Osteocyte (in vitro differentiated cells): ENCODE measurements around the gene USP3. TPM values are rescaled to one million over a fixed set of nuclear protein-coding genes. Genes with fewer than 3 reads are reported as not detected.
A peak's percentile ranks its signal among the peaks of the same experiment; 100 is the strongest.

ENCODE experiments used
- DNase-seq: peaks from one replicate; pipeline ENCODE4 v3.0.0; 2021; ENCODE audit warnings: mixed read lengths; ENCODE audit not compliant: unreplicated experiment; ENCODE audit errors: extremely low spot score
- H3K27ac Mint-ChIP-seq: one replicate; pipeline ENCODE4 v1.8.0; 2021; ENCODE audit warnings: mild to moderate bottlenecking, mixed read lengths; ENCODE audit not compliant: unreplicated experiment
- H3K27me3 Mint-ChIP-seq: one replicate; pipeline ENCODE4 v1.8.0; 2021; ENCODE audit warnings: mixed read lengths; ENCODE audit not compliant: unreplicated experiment
- H3K36me3 Mint-ChIP-seq: one replicate; pipeline ENCODE4 v1.8.0; 2021; ENCODE audit warnings: mixed read lengths; ENCODE audit not compliant: unreplicated experiment
- H3K4me1 Mint-ChIP-seq: one replicate; pipeline ENCODE4 v1.8.0; 2021; ENCODE audit warnings: mixed read lengths; ENCODE audit not compliant: unreplicated experiment
- H3K4me3 Mint-ChIP-seq: one replicate; pipeline ENCODE4 v1.8.0; 2021; ENCODE audit warnings: mild to moderate bottlenecking, moderate library complexity, mixed read lengths; ENCODE audit not compliant: unreplicated experiment
- H3K9me3 Mint-ChIP-seq: one replicate; pipeline ENCODE4 v1.8.0; 2021; ENCODE audit warnings: mixed read lengths; ENCODE audit not compliant: unreplicated experiment
- CTCF ChIP-seq: fragments of 200-600 bp; sonication (generic); IDR thresholded peaks from 2 replicates; pipeline ENCODE4 v1.5.0; 2021; ENCODE audit warnings: antibody characterized with exemption, mild to moderate bottlenecking, moderate library complexity
- total RNA-seq: library from RNA; stranded (reverse); gene quantifications from 2 replicates; pipeline ENCODE4 v1.2.1, GENCODE V29; 2021

Gene USP3
- total RNA-seq, 1 donor from 2014 or later: 41.2 TPM

GRCh38 chr15:63497642-63498467, 6.5 kb upstream of the USP3 start:
- peaks cover 24% of the 10 kb centered on the region for H3K27me3 Mint-ChIP-seq
- no peak overlapping the region for H3K4me3 Mint-ChIP-seq
- no peaks in the 10 kb centered on the region for H3K9me3 Mint-ChIP-seq
- no peak for DNase-seq
- TF ChIP-seq CTCF: no peak
- no peaks in the 10 kb centered on the region for H3K36me3 Mint-ChIP-seq
- H3K4me1 Mint-ChIP-seq: peaks cover 27% of the 10 kb centered on the region
- H3K27ac Mint-ChIP-seq: no peak overlapping the region

DNA sequence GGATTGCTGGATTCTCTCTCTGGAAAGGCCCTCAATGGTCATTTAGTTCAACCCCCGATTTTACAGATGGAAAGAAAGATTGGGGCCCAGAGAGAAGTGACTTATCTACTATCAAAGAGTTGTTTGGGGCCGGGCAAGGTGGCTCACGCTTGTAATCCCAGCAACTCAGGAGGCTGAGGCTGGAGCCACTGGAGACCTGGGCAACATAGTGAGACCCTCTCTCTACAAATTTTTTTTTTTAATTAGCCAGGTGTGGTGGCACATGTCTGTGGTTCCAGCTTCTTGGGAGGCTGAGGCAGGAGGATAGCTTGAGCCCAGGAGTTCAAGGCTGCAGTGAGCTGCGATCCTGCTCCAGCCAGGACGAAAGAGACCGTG, 5.2 kb upstream of the USP3 start:
- Mint-ChIP-seq H3K27ac (no peak overlapping the region), H3K9me3 (no peaks in the 10 kb centered on the region), H3K36me3 (no peaks in the 10 kb centered on the region), H3K27me3 (peaks cover 16% of the 10 kb centered on the region), H3K4me3 (no peak overlapping the region), H3K4me1 (peaks cover 36% of the 10 kb centered on the region)
- DNase-seq: no peak
- TF ChIP-seq CTCF: no peak

- Mint-ChIP-seq H3K36me3 (no peaks in the 10 kb centered on the region), H3K4me1 (peaks cover 36% of the 10 kb centered on the region), H3K27ac (no peak overlapping the region), H3K9me3 (no peaks in the 10 kb centered on the region), H3K27me3 (peaks cover 16% of the 10 kb centered on the region), H3K4me3 (no peak overlapping the region)
- no peak for TF ChIP-seq CTCF
- no peak for DNase-seq
These were observed 4.8 kb upstream of the USP3 start for GRCh38 chr15:63499611-63500010.

DNA sequence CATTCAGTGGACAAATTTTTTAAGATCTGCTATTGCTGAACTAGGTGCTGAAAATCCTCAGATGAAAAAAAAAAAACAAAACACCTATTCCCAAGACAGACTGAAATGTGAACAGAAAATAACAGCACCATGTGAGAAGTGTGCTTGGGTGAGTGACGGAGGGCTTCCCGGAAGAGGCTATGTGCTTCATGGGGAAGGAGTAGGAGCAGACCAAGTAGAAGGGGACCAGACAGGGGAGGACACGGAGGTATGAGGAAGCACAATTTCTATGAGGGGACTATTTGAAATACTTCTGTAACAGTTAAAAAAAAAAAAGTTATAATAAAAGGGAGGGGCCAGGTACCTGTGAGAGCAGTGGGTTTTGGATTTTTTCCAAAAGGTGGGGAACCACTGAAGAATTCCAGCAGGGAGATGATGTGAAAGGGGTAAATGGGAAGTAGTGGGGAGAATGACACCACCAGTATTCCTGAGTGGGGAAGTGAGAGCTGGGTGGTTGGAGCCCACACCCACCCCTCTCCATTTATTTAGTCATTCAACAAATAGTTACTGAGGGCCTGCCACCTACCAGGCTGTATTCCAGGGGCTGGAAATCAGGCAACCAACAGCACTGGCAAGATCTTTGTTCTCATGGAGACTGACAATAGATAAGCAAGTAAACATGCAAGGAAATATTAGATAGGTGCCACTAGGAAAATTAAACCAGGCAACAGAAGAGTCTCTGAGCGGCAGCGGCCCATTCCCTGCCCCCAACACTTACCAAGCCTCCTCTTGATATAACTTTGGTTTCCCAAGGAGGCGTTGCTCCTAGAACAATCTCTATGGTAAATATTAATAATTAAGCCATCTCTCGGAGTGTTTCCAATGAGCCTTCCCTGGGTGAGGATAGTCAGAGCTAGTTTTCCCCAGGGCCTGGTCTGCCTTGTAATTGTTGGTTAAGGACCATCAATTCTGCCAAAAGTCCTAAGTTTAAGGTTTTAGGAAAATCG, 3.8 kb upstream of the USP3 start:
- Mint-ChIP-seq H3K9me3 (no peaks in the 10 kb centered on the region), H3K4me3 (peak overlapping the region; percentile 55), H3K27me3 (peaks cover 13% of the 10 kb centered on the region), H3K36me3 (no peaks in the 10 kb centered on the region), H3K27ac (peak overlapping the region; percentile 84), H3K4me1 (peaks cover 37% of the 10 kb centered on the region)
- DNase-seq: no peak
- TF ChIP-seq CTCF: no peak
